HG02798 (cell line): Measurements from ENCODE around the gene GPER1.
A peak's percentile ranks its signal among the peaks of the same experiment; 100 is the strongest.

Experiments used
- ATAC-seq: cut with Tn5 transposase; IDR thresholded peaks from one replicate; pipeline ENCODE4 v1.9.1; 2021; ENCODE audit warnings: mild to moderate bottlenecking; ENCODE audit not compliant: unreplicated experiment, poor library complexity

Gene GPER1

DNA sequence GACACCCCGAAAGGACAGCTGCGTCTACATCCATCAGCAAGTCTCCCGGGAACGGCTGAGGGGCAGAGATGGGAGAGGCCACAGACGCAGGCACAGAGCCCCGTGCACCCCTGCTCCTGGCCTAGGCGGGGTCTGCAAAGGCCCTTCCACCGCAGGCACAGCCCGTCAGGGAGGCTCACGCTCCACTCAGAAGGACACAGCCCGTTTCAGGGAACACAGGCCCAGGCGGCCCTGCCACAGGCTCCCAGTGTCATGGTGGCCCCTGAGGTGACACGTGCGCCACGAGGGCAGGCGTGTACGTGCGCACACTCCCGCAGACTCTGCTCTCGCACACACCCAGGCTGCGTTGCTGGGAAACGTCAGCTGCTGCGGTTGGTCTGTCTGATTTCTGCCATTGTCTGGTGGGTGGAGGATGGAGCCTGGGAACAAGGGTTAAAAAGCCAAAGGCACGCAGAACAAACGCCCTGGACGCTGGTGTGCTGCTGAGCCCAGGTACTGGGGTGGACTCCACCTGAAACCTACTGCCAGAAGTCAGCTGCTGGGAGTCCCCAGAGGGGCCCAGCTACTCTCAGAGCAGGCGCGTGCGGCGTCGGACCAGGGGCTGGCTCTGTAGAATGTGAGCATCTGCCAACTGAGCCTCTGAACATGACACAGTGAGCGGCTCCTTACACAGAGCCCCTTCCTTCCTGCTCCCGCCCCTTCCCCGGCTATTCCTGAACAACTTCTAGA lies 13.1 kb downstream of the GPER1 start:
- ATAC-seq: no peak

DNA sequence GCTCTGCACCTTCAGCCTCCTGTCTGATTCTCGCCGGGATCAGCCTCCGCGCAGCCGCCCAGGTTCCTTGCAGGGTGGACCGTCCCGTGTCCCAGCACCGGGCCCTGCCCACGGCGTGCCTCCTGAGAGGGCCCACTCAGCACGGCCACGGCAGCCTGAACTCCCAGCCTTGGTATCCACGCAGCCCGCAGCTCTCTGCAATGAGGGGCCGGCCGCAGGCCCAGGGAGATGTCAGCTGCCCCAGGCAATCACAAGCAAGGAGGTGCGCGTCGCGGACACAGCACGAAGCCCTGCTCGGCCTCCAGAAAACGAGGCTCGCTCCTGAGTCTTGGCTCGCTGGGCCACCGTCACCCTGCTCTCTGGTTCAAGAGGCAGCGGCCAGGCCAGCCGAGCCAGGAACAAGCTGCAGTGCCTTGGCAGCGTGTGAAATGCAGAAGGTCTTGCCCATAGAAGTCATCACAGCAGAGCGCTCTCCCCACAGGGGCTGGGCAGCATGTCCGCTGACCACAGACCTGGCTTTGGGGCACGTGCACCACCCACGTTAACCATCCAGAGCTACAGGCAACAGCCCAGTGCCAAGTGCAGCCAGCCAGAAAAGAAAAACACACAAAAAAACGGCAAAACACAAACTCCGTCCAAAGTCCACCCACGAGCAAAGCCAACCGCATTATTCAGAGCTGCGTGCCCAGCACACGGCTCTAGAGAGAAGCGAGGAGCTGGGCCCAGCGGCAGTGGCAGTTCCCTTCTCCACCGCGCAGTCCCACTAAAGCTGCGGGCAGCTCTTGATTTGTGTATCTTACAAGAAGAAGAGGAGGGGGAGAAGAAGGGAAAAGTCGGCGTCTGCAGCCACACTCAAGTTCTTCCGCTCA lies 13.9 kb downstream of the GPER1 start:
- no peak for ATAC-seq

DNA sequence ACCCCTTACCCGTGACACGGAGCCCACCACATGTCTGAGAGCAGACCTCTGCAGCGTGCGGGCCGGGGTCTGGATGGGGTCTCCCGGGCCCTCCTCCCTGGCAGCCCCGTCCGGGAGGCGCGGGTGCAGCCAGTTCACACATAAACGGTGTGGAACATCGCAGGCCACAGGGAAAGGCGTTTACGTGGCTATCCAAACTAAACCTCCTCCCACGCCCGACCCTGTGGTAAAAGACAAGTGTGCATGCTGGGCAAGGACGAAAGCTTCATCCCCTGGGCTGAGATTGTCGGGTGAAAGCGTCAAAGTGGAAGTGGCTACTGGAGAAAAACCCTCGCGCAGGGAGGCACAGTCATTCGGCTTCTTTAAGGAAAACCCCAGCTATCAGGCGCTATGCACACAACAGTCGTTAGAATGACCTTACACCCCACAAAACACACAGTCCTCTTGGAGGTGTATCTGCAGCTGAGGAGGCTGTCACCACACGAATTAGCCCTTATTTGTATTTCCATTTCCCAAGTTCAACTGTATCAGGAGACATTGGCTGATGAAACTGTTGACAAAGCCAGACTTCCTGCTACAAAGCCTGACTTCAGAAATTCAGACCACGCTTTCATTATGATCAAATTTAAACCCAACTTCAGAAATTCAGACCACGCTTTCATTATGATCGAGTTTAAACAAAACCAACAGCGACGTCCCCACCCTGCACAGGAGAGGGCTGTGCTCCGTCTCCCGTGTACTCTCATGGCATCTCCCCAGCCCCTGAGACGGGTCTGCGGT lies 15.3 kb downstream of the GPER1 start:
- peak; percentile 50 for ATAC-seq

DNA sequence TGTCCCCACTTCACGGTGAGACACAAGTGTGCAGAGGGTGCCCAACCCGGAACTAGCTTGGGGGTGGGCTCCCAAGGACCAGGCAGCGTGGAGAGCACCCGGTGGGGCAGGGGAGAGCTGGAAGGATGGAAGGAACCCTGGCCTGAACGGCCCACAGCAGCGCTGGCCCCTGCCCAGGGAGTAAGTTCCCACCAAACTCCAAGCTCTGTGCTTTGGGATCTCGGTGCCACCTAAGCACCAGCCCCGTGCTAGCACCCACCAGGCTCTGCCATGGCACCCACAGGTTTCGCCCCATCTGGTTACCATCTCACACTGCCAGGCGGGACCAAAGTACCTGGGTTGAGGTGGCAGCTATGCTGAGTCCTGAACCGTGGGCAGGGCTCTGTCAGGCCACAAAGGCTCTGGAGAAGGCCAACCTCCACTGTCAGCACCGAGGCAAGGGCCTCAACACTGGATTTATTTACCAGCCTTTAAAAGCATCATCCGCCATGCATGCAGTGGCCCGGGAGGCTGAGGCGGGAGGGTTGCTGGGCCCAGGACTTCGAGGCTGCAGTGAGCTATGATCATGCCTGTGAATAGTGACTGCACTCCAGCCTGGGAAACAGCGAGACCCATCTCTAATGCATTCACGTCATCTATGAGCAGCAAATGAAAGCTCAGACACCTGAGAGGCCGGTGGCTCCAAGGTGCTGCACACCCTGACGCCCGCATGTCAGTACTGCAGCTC lies 16.0 kb downstream of the GPER1 start:
- no peak for ATAC-seq

- ATAC-seq: no peak
These were observed 16.7 kb downstream of the GPER1 start for GRCh38 chr7:1104516-1105179.

GRCh38 chr7:1105189-1105588 lies 17.3 kb downstream of the GPER1 start:
- ATAC-seq: peak; percentile 52

GRCh38 chr7:1106063-1106792 lies 18.3 kb downstream of the GPER1 start:
- ATAC-seq: no peak

GRCh38 chr7:1106793-1107421 lies 19.0 kb downstream of the GPER1 start:
- no peak for ATAC-seq

GRCh38 chr7:1108264-1108920 lies 20.5 kb downstream of the GPER1 start:
- no peak for ATAC-seq

GRCh38 chr7:1109581-1110310 lies 21.8 kb downstream of the GPER1 start:
- no peak for ATAC-seq

GRCh38 chr7:1110358-1110757 lies 22.4 kb downstream of the GPER1 start:
- ATAC-seq: no peak

DNA sequence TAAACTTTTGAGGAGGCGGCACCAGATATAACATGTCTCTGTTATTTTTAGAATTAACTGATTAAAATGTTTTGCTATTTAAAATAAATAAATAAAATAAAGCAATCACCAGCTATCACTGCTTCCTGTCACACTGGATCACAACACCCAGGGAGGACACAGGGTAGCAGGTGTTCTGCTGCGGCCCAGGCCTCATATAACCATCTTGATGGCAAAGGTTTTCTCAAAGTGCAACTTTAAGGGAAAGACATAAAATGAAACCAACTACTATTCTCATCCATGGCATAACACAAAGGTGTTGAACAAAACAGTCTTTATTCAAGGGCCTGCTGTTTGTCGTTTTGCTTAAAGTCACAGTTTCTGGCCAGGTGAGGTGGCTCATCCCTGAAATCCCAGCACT lies 23.2 kb downstream of the GPER1 start:
- ATAC-seq: no peak

DNA sequence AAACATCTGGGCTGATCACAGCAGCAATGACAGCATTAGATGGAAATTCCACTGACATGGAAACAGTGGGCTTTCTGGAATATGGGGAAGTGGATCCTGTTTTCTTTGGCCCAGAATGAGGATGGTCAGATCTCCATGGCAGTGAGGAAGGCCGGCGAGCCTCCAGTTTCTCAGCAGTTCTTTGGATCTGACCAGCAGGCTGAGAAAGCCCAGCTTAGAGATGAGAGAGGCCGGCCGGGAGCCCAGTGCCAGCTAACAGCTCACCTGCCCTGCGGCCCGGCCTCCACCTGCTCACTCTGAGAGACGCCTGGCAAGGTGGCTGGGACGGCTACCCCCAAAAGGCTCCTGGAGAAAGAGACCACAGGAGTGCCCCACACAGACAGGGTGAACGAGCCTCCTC lies 24.2 kb downstream of the GPER1 start:
- no peak for ATAC-seq

- ATAC-seq: no peak
These were observed 25.0 kb downstream of the GPER1 start for GRCh38 chr7:1112625-1113547.

GRCh38 chr7:1113548-1113885 lies 25.6 kb downstream of the GPER1 start:
- no peak for ATAC-seq

DNA sequence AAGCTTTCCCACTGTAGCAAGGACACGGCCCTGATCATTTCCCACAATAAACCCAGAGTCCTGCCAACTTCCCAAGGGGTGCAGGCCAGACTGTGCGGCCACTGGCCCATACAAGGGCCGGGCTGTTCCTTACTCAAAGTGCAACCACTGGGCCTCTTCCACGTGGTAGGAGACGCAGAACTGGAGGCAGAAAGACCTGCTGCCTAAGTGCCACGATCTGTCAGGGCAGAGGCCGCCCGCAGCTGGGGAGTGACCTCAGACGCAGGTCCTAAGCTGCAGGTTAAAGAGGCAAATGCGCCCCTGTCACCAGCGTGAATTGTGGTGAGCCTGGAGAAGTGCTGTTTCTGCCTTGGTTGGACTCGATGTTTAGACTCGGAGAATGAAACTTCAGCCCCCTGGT lies 26.2 kb downstream of the GPER1 start:
- ATAC-seq: no peak

GRCh38 chr7:1114505-1114904 lies 26.6 kb downstream of the GPER1 start:
- no peak for ATAC-seq
